Retinal pigment epithelial cell (primary cell): ENCODE results near the gene VPREB1.

Source experiments
- DNase-seq: peaks from one replicate; pipeline ENCODE4 v3.0.0-alpha.2; 2010; ENCODE audit warnings: low read depth
- H3K4me3 ChIP-seq: 2 replicates; pipeline ENCODE4 v1.5.1; 2011; ENCODE audit warnings: mild to moderate bottlenecking, low read length, control low read depth, moderate library complexity
- TF ChIP-seq, protein P1 (sequence below): conservative IDR thresholded peaks from 2 replicates; pipeline ENCODE4 v1.5.1; 2011; ENCODE audit warnings: low read depth, low read length, control low read depth, inconsistent platforms

Gene VPREB1

GRCh38 chr22:22228921-22229320, 15.7 kb upstream of the VPREB1 start:
- no peak overlapping the region for H3K4me3 ChIP-seq
- TF ChIP-seq, protein P1, sequence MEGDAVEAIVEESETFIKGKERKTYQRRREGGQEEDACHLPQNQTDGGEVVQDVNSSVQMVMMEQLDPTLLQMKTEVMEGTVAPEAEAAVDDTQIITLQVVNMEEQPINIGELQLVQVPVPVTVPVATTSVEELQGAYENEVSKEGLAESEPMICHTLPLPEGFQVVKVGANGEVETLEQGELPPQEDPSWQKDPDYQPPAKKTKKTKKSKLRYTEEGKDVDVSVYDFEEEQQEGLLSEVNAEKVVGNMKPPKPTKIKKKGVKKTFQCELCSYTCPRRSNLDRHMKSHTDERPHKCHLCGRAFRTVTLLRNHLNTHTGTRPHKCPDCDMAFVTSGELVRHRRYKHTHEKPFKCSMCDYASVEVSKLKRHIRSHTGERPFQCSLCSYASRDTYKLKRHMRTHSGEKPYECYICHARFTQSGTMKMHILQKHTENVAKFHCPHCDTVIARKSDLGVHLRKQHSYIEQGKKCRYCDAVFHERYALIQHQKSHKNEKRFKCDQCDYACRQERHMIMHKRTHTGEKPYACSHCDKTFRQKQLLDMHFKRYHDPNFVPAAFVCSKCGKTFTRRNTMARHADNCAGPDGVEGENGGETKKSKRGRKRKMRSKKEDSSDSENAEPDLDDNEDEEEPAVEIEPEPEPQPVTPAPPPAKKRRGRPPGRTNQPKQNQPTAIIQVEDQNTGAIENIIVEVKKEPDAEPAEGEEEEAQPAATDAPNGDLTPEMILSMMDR = no peak
- DNase-seq = no peak

DNA sequence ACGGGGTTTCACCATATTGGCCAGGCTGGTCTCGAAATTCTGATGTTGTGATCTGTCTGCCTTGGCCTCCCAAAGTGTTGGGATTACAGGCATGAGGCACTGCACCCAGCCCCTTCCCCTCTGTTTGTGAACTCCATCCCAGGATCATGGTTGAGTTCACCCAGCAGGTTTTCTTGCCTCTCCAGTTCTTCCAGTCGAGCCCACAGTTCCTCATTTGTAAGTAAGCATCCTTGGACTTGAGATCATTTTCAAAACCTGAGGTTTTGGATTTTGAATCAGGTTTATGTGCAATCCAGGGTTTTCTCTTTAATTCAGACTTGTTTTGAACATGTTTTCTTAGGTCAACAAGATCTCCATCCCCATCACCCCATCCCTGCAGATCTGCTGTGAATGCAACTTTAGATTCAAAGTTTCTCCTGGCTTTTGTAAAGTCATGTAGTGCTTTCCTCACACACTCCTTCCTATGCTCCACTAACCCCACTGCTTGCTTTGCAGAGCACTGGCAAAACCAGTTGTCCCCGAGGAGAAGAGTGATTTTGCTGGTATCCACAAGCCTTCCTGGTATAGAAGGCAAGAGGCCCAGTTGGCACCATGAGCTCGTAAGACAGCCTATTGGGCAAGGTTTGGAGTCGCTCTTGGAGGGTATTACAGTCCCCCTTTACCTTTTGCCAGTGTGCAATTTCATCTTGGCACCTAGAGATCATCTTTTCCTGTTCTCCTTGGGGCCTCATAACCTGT, 14.7 kb upstream of the VPREB1 start:
- H3K4me3 ChIP-seq = no peak overlapping the region
- DNase-seq = no peak
- TF ChIP-seq, protein P1 = no peak

DNA sequence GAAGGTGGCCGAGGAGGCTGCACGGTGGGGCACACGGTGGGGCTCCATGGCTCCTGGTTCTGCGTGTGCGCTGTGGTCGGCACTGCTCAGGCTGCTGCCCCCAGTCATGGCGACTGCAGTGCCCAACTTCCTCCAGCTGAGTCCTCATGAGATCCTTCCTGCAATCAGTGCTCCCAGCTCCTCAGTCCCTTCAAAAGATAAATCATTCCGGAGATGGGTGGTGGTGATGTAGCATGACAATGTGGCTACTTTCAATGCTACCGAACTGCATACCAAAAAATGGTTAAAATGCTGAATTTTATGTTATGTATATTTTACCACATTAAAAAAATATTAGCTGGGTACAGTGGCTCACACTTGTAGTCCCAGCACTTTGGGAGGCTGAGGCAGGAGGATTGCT, 14.1 kb upstream of the VPREB1 start:
- H3K4me3 ChIP-seq = no peak overlapping the region
- DNase-seq = no peak
- TF ChIP-seq, protein P1 = no peak

GRCh38 chr22:22233081-22233480, 11.5 kb upstream of the VPREB1 start:
- no peak overlapping the region for H3K4me3 ChIP-seq
- TF ChIP-seq, protein P1 = no peak
- DNase-seq = no peak

- no peak for DNase-seq
- H3K4me3 ChIP-seq = no peak overlapping the region
- TF ChIP-seq, protein P1 = peak; percentile 47
Measured at GRCh38 chr22:22235558-22235957, 9.0 kb upstream of the VPREB1 start.

DNA sequence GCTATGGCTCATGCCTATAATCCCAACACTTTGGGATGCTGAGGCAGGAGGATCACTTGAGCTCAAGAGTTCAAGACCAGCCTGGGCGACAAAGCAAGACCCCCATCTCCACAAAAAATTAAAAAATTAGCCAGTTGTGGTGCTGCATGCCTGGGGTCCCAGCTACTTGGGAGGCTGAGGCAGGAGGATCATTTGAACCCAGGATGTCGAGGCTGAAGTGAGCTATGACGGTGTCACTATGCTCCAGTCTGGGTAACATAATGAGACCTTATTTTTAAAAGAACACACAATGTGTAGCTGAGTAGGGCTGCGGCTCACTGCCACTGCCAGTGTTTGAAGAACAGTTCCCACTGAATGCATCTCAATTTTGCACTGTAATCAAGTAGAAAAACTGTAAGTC, 7.1 kb upstream of the VPREB1 start:
- H3K4me3 ChIP-seq = no peak overlapping the region
- TF ChIP-seq, protein P1 = no peak
- no peak for DNase-seq

DNA sequence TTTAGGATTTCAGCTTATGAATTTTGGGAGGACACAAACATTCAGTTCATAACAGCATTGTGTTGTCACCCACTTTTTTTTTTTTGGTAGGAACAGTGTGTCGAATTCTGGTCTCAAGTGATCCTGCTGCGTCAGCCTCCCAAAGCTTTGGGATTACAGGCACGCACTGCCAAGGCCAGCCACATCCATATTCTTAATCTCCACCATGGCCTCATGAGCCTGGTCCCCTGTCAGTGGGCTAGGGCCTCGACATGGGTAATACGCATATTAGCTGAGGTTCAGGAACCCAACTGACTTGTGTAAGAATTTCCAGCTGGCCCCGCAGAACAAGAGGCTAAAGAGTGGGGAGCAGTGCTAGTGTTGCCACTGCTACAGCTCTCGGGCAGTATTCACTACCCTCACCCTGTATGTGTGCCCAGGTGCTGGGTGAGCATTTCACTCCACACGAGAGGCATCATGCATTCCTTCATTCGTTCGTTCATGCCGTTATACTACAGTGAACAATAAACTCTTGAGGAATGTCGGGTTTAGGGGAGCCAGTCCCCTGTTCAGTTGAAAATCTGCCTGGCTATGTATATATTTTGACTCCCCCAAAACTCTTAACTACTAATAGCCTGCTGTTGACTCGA, 5.2 kb upstream of the VPREB1 start:
- TF ChIP-seq, protein P1 = no peak
- no peak overlapping the region for H3K4me3 ChIP-seq
- DNase-seq = no peak
